Keratinocyte (primary cell): ENCODE results near the gene TBC1D5. TPM values are rescaled to one million over a fixed set of nuclear protein-coding genes. Genes with fewer than 3 reads are reported as not detected.

Experiments used
- DNase-seq: peaks from one replicate; pipeline ENCODE4 v3.0.0-alpha.2; 2011; ENCODE audit warnings: low read depth, missing footprints, low spot score
- FAIRE-seq: peaks from 2 replicates; lab custom pipeline; 2011; peaks lifted over from hg19 to GRCh38; lab: Jason Lieb, UNC
- H2AFZ ChIP-seq: 2 replicates; pipeline ENCODE4 v1.6.0; 2012; ENCODE audit warnings: low read length, control low read depth, inconsistent platforms; ENCODE audit not compliant: control insufficient read depth
- H3K27ac ChIP-seq: 2 replicates; pipeline ENCODE4 v1.5.1; 2011; ENCODE audit warnings: low read length; ENCODE audit not compliant: control insufficient read depth, insufficient read depth
- H3K27me3 ChIP-seq: 3 replicates; pipeline ENCODE4 v1.6.0; 2011; ENCODE audit warnings: low read length; ENCODE audit not compliant: control insufficient read depth, insufficient read depth; ENCODE audit errors: extremely low read depth
- H3K36me3 ChIP-seq, 2 experiments: 2 replicates in 1 of 2; 3 replicates in 1 of 2; pipeline ENCODE4 v1.5.1; 2011; ENCODE audit warnings: low read length in 2 of 2, mild to moderate bottlenecking in 1 of 2; ENCODE audit not compliant: control insufficient read depth in 2 of 2, insufficient read depth in 2 of 2; ENCODE audit errors: extremely low read depth in 1 of 2
- H3K4me1 ChIP-seq: 3 replicates; pipeline ENCODE4 v1.5.1; 2011; ENCODE audit warnings: low read length; ENCODE audit not compliant: control insufficient read depth, insufficient read depth; ENCODE audit errors: extremely low read depth
- H3K4me2 ChIP-seq: 3 replicates; pipeline ENCODE4 v1.6.0; 2011; ENCODE audit warnings: low read depth, low read length; ENCODE audit not compliant: control insufficient read depth, insufficient read depth; ENCODE audit errors: extremely low read depth
- H3K4me3 ChIP-seq, 3 experiments: fragments of 200-600 bp in 1 of 3; sonication (generic) in 1 of 3; 2 replicates in 2 of 3; 3 replicates in 1 of 3; pipeline ENCODE4 v1.5.1; 2011 to 2016; ENCODE audit warnings: low read length in 3 of 3, mild to moderate bottlenecking in 3 of 3, control low read depth in 2 of 3, inconsistent platforms in 1 of 3, low read depth in 1 of 3, mixed read lengths in 1 of 3, mixed run types in 1 of 3, moderate library complexity in 1 of 3; ENCODE audit not compliant: control insufficient read depth in 2 of 3, insufficient read depth in 2 of 3; ENCODE audit errors: extremely low read depth in 1 of 3
- H3K79me2 ChIP-seq: 2 replicates; pipeline ENCODE4 v1.6.0; 2012; ENCODE audit warnings: low read length; ENCODE audit not compliant: control insufficient read depth, insufficient read depth
- H3K9ac ChIP-seq: 3 replicates; pipeline ENCODE4 v1.6.0; 2011; ENCODE audit warnings: low read length; ENCODE audit not compliant: control insufficient read depth, insufficient read depth; ENCODE audit errors: extremely low read depth
- H3K9me1 ChIP-seq: 3 replicates; pipeline ENCODE4 v1.6.0; 2011; ENCODE audit warnings: low read length; ENCODE audit not compliant: control insufficient read depth, insufficient read depth; ENCODE audit errors: extremely low read depth
- H3K9me3 ChIP-seq: 2 replicates; pipeline ENCODE4 v1.5.1; 2012; ENCODE audit warnings: low read depth, low read length; ENCODE audit not compliant: control insufficient read depth
- H4K20me1 ChIP-seq: 3 replicates; pipeline ENCODE4 v1.6.0; 2011; ENCODE audit warnings: low read length; ENCODE audit not compliant: control insufficient read depth, insufficient read depth; ENCODE audit errors: extremely low read depth
- EZH2 ChIP-seq: IDR thresholded peaks from one replicate; pipeline ENCODE4 v1.6.1; 2012; ENCODE audit warnings: inconsistent platforms, mild to moderate bottlenecking, low read length, moderate library complexity
- dilution Hi-C: fragments of 300-500 bp; cut with MboI; formaldehyde crosslinking; loops from one replicate; pipeline ENCODE4 v1.7.0; 2020; ENCODE audit warnings: low sequenced_read_pairs; ENCODE audit not compliant: extremely low pct_ligation_motif_present
- polyA plus RNA-seq, 5 experiments: library from polyadenylated mRNA; depleted of rRNA in 3 of 5; stranded (reverse) in 3 of 5; stranded (forward) in 1 of 5; unstranded in 1 of 5; fragments of >200 nt; gene quantifications; 1 replicate in 1 of 5; 2 replicates in 3 of 5; 3 replicates in 1 of 5; pipeline versions ENCODE4 v1.2.1 to v1.2.3, GENCODE V29; 2011 to 2012; ENCODE audit warnings: missing spikeins in 2 of 5, low read depth in 1 of 5, low replicate concordance in 1 of 5
- TF ChIP-seq, protein P1 (sequence below), 3 experiments: IDR thresholded peaks in 1 of 3; conservative IDR thresholded peaks in 1 of 3; optimal IDR thresholded peaks in 1 of 3; 2 replicates in 2 of 3; 3 replicates in 1 of 3; pipeline versions ENCODE3 to v1.5.1; 2011; ENCODE audit warnings: low read length in 3 of 3, mild to moderate bottlenecking in 3 of 3, moderate library complexity in 2 of 3, control low read depth in 1 of 3, inconsistent platforms in 1 of 3; ENCODE audit not compliant: insufficient read depth in 2 of 3; ENCODE audit errors: extremely low read depth in 1 of 3

Gene TBC1D5
- polyA plus RNA-seq, 1 donor (not counting 4 experiments of a cell fraction or from before 2014, with no cell fraction given) = 25.8 TPM

DNA sequence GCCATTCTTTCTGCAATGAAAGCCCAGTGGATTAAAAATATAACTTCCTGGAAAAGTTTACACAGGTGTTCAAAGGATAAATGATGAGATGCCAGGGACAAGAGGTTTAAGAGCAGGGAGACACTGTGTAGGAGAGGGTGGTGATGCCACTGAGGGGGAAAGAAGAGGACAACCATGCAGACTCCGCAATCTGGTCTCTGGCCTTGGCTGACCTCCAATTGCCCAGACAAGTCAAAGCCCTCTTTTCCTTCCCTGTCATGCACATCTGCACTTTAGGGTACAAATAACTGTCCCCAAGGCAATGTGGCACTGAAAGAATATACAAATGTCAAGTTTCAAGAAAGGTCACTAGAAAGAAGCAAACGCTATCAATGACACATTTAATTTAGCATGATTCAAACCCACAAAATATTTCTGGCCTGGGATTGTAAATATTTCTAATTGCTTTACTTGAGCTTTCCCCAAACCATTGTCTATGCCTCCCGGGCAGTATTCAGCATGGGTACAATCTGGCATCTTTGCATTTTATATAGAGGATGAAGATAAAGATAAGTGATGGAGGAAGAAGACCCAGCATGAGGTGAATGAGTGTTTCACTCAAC is 538.3 kb downstream of the TBC1D5 start:
- no peaks in the 10 kb centered on the region for H3K4me1 ChIP-seq
- H3K4me2 ChIP-seq = no peak overlapping the region
- no peaks in the 10 kb centered on the region for H4K20me1 ChIP-seq
- dilution Hi-C loops = no loop called here
- H3K9me1 ChIP-seq = no peaks in the 10 kb centered on the region
- no peak overlapping the region for H3K27ac ChIP-seq
- H3K36me3 ChIP-seq = no peaks in the 10 kb centered on the region
- H3K9ac ChIP-seq = no peak overlapping the region
- H3K27me3 ChIP-seq = no peaks in the 10 kb centered on the region
- H3K79me2 ChIP-seq = no peaks in the 10 kb centered on the region
- no peak for TF ChIP-seq EZH2
- TF ChIP-seq, protein P1, sequence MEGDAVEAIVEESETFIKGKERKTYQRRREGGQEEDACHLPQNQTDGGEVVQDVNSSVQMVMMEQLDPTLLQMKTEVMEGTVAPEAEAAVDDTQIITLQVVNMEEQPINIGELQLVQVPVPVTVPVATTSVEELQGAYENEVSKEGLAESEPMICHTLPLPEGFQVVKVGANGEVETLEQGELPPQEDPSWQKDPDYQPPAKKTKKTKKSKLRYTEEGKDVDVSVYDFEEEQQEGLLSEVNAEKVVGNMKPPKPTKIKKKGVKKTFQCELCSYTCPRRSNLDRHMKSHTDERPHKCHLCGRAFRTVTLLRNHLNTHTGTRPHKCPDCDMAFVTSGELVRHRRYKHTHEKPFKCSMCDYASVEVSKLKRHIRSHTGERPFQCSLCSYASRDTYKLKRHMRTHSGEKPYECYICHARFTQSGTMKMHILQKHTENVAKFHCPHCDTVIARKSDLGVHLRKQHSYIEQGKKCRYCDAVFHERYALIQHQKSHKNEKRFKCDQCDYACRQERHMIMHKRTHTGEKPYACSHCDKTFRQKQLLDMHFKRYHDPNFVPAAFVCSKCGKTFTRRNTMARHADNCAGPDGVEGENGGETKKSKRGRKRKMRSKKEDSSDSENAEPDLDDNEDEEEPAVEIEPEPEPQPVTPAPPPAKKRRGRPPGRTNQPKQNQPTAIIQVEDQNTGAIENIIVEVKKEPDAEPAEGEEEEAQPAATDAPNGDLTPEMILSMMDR (optimal IDR thresholded peaks at IDR 0.05 in 1 of 3, IDR thresholded peaks at IDR 0.05 in 1 of 3, conservative IDR thresholded peaks at IDR 0.05 in 1 of 3; ENCODE audit: extremely low read depth in 1 of 3, insufficient read depth in 2 of 3, low read length in 3 of 3) = no peak
- DNase-seq (no peak), FAIRE-seq (no peak)
- no peak overlapping the region for H3K4me3 ChIP-seq
- H2AFZ ChIP-seq = no peak overlapping the region
- peaks cover 1% of the 10 kb centered on the region for H3K9me3 ChIP-seq

DNA sequence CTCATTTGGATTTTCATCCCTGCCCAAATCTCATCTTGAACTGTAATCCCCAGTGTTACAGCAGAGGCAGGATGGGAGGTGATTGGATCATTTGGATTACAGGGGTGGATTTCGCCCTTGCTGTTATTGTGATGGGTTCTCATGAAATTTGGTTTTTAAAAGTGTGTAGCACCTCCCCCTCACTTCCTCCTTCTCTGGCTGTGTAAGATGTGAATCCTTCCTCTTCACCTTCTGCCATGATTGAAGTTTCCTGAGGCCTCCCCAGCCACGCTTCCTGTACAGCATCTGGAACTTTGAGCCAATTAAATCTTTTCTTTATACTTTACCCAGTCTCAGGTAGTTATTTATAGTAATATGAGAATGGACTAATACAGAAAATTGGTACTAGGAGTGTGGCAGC is 540.9 kb downstream of the TBC1D5 start:
- dilution Hi-C loops = no loop called here
- Histone ChIP-seq H3K27ac (no peak overlapping the region), H3K9me1 (no peaks in the 10 kb centered on the region), H3K4me3 (no peak overlapping the region), H3K9me3 (peaks cover 1% of the 10 kb centered on the region), H3K27me3 (no peaks in the 10 kb centered on the region), H3K9ac (no peak overlapping the region), H3K4me2 (no peak overlapping the region), H3K36me3 (no peaks in the 10 kb centered on the region), H3K4me1 (no peaks in the 10 kb centered on the region), H4K20me1 (no peaks in the 10 kb centered on the region), H3K79me2 (no peaks in the 10 kb centered on the region), H2AFZ (no peak overlapping the region)
- DNase-seq = no peak
- no peak for FAIRE-seq
- TF ChIP-seq EZH2 = no peak
- TF ChIP-seq, protein P1 (optimal IDR thresholded peaks at IDR 0.05 in 1 of 3, IDR thresholded peaks at IDR 0.05 in 1 of 3, conservative IDR thresholded peaks at IDR 0.05 in 1 of 3; ENCODE audit: extremely low read depth in 1 of 3, insufficient read depth in 2 of 3, low read length in 3 of 3) = no peak
